Muscle layer of colon (tissue), 2 donors: ENCODE data around the gene CDH24.

Source experiments
- H3K27ac ChIP-seq: one replicate; pipeline ENCODE4 v1.7.0; 2013; ENCODE audit warnings: low read depth, mild to moderate bottlenecking, low read length, moderate library complexity
- H3K27me3 ChIP-seq, 2 donors: one replicate each; pipeline ENCODE4 v1.7.0; 2013; ENCODE audit warnings: low read length in 2 of 2, mild to moderate bottlenecking in 2 of 2; ENCODE audit not compliant: insufficient read depth in 2 of 2, control insufficient read depth in 1 of 2
- H3K36me3 ChIP-seq: one replicate; pipeline ENCODE4 v1.7.0; 2013; ENCODE audit warnings: mild to moderate bottlenecking, low read length; ENCODE audit not compliant: insufficient read depth
- H3K4me1 ChIP-seq: one replicate; pipeline ENCODE4 v1.7.0; 2013; ENCODE audit warnings: mild to moderate bottlenecking, low read length; ENCODE audit not compliant: insufficient read depth
- H3K4me3 ChIP-seq, 2 donors: one replicate each; pipeline ENCODE4 v1.7.0; 2013; ENCODE audit warnings: low read length in 2 of 2, low read depth in 1 of 2, mild to moderate bottlenecking in 1 of 2, moderate library complexity in 1 of 2
- H3K9ac ChIP-seq: one replicate; pipeline ENCODE4 v1.7.0; 2013; ENCODE audit warnings: low read length
- H3K9me3 ChIP-seq: one replicate; pipeline ENCODE4 v1.7.0; 2013; ENCODE audit warnings: mild to moderate bottlenecking, low read length
- donor health status: abdominal sarcoma.
- donor health status: Adenocarcinoma of cecum.

CDH24 gene, protein sequence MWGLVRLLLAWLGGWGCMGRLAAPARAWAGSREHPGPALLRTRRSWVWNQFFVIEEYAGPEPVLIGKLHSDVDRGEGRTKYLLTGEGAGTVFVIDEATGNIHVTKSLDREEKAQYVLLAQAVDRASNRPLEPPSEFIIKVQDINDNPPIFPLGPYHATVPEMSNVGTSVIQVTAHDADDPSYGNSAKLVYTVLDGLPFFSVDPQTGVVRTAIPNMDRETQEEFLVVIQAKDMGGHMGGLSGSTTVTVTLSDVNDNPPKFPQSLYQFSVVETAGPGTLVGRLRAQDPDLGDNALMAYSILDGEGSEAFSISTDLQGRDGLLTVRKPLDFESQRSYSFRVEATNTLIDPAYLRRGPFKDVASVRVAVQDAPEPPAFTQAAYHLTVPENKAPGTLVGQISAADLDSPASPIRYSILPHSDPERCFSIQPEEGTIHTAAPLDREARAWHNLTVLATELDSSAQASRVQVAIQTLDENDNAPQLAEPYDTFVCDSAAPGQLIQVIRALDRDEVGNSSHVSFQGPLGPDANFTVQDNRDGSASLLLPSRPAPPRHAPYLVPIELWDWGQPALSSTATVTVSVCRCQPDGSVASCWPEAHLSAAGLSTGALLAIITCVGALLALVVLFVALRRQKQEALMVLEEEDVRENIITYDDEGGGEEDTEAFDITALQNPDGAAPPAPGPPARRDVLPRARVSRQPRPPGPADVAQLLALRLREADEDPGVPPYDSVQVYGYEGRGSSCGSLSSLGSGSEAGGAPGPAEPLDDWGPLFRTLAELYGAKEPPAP

DNA sequence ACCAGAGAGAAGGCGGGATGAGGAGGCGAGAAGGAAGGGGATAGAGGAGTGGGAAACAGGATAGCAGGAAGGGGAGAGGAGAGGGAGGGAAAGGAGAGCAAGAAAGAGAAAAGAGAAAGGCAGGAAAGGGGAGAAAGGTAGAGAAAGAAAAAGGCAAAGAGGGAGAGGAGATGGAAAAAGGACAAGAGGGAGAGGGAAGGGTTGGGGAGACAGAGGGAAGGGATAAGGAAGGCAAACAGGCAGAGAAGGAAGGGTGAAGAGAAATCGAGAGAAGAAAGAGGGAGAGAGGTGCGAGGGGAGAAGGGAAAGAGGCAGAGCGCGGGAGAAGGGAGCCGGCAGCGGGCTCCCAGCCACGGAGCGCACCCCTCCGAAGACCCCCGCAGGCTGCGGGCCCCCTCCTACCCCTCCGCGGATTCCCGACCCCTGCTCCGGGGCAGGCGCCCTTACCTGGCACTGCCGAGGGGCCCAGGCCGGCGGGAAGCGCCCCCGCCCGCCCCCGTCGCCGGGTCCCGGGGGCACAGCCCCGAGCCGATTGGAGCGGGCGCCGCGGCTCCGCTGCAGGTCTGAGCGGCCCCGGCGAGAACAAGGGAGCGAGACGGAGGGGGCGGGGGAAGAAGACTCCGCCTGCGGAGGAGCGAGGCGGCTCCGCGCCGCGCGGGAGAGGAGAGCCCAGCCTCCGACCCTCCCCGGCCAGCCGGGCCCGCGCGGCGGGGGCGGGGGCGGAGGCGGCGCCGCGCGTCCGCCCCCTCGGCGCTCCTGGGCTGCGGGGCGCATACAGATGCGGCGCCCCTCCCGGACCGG, at the start of gene CDH24:
TSS of gene CDH24 (minus strand) at position 565 of the 801 bp plus-strand sequence. CDS start 1,787 bp downstream, outside the sequence.
- Histone ChIP-seq H3K4me3 (peak within 1 kb of the TSS; percentile 54 to 61), H3K9ac (peak within 1 kb of the TSS; percentile 13), H3K27me3 (no peaks in the 10 kb centered on the region), H3K4me1 (peaks cover 21% of the 10 kb centered on the region), H3K9me3 (no peaks in the 10 kb centered on the region), H3K36me3 (peaks cover 27% of the 10 kb centered on the region), H3K27ac (peak within 1 kb of the TSS; percentile 86)

DNA sequence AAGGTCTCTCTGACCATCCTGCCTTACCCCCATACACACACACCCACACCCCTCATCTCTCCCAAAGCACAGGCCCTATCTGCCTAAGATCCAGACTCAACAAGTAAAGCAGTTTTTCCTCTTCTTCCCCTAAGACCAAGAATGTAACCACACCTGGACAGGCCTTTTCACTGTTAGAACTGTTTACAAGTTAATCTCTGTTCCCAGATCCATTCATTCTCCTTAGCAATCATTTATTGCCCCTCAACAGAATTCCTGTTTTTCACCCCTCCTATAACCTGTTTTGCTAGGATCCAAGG, 49.4 kb upstream of the CDH24 start:
- Histone ChIP-seq H3K27me3 (no peaks in the 10 kb centered on the region), H3K4me1 (no peaks in the 10 kb centered on the region), H3K9ac (no peak overlapping the region), H3K27ac (no peak overlapping the region), H3K9me3 (no peaks in the 10 kb centered on the region), H3K4me3 (no peak overlapping the region), H3K36me3 (no peaks in the 10 kb centered on the region)

DNA sequence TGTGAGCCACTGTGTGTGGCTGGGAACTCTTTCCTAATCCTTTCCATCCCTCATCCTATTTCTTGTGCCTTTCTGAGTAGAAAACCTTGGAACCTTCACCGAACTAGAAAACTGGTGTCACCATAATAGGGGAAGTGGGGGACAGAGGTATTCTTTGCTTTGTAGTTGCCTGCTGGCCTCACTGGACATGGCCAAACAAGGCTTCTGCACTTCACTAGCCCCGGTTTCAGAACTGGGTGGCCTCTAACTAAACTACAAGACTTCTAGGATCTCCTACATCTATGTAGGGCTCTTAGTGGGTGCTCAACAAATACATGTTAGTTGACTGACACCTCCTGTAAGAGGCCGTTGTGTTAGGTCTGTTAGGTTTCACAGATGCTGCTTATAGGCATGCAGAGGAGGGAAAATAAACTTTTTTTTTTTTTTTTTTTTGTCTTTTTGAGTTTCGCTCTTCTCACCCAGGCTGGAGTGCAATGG, 48.1 kb upstream of the CDH24 start:
- Histone ChIP-seq H3K9me3 (no peaks in the 10 kb centered on the region), H3K4me3 (no peak overlapping the region)

DNA sequence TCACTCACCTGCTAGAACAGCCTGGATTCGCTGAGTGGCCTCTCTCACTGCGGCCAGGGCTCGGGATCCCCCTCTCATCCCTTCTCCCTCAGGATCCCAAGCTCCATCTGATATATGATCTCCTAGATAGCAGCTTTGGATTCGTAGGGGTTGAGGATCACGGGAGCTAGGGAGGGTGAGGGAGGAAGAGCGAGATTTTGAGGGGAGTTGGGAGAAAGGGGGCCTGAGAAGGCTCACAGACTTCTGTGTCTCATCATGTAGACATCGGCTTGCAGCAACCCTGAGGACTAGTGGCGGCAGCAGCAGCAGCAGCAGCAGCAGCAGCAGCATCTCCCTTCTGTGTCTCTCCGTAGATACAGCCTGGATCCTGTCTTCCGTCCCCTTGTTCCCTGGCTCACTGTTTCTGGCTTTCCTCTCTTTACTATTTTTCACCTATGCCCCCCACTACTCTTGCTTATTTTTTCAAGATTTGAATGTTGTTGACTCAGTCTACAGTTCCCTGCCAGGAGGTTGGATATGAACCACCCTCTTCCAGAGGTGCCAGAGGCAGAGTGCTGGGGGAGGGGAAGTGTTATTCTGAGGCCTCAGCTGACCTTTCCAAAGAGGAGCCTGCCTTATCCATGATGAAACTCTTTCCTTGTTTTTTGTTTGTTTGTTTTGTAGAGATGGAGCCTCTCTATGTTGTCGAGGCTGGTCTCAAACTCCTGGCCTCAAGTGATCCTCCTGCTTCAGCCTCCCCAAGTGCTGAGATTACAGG, 47.4 kb upstream of the CDH24 start, which contains the start of gene CIROP:
TSS of gene CIROP (minus strand) at position 399 of the 757 bp plus-strand sequence. CDS start at position 330, 69 bp downstream.
- H3K9me3 ChIP-seq = no peaks in the 10 kb centered on the region
- no peak within 1 kb of the TSS for H3K27ac ChIP-seq
- H3K4me3 ChIP-seq = no peak within 1 kb of the TSS
- no peaks in the 10 kb centered on the region for H3K36me3 ChIP-seq
- H3K9ac ChIP-seq = no peak within 1 kb of the TSS
- H3K27me3 ChIP-seq = no peaks in the 10 kb centered on the region
- H3K4me1 ChIP-seq = no peaks in the 10 kb centered on the region

More for the DNA sequence above, 48.1 kb upstream of the CDH24 start:
- Histone ChIP-seq H3K27me3 (no peaks in the 10 kb centered on the region), H3K36me3 (no peaks in the 10 kb centered on the region), H3K27ac (no peak overlapping the region), H3K4me1 (no peaks in the 10 kb centered on the region), H3K9ac (no peak overlapping the region)

DNA sequence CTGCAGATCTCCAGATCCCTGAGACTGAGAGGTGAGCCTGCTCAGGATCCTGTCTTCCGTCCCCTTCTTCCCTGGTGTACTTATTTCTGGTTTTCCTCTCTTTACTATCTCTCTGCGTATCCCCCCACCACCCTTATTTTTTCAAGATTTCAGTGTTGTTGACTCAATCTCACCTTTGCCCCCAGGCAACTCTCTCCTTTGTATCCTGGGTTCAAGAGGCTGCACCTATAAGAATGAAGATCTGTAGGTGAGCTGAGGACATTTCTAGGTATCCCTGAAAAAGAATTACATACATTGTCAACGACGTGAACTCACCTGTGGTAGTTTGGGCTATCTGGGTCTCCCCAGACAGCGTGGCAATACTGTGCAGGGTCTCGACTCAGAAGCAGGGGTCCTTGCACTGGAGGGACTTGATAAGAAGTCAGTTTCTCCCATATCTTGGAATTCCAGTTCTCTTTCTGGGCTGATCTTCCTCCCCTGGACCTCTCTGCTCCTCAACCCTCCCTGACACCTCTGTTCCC, 46.8 kb upstream of the CDH24 start:
- Histone ChIP-seq H3K4me3 (no peak overlapping the region), H3K9ac (no peak overlapping the region), H3K36me3 (peaks cover under 1% of the 10 kb centered on the region), H3K9me3 (no peaks in the 10 kb centered on the region), H3K27ac (no peak overlapping the region), H3K27me3 (no peaks in the 10 kb centered on the region), H3K4me1 (no peaks in the 10 kb centered on the region)

DNA sequence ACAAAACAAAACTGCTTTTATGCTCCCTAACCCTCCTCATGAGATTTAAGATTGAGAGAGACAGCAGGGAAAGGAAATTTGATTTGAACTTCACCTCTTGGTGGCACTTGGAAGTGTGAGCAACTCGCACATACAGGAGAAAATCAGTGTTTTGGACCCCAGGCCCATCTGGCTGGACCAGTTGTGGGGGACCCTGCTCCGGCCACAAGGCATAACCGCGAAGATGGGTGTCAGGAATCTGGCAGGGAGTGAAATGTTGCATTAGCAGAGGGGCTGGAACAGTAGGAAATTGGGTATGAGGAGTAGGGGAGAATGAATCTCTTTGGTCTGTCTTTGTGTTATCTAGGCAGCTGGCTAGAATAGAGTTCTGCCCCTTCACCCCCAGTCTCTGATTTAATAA, 46.3 kb upstream of the CDH24 start:
- H3K9ac ChIP-seq = no peak overlapping the region
- H3K27ac ChIP-seq = no peak overlapping the region
- no peak overlapping the region for H3K4me3 ChIP-seq

DNA sequence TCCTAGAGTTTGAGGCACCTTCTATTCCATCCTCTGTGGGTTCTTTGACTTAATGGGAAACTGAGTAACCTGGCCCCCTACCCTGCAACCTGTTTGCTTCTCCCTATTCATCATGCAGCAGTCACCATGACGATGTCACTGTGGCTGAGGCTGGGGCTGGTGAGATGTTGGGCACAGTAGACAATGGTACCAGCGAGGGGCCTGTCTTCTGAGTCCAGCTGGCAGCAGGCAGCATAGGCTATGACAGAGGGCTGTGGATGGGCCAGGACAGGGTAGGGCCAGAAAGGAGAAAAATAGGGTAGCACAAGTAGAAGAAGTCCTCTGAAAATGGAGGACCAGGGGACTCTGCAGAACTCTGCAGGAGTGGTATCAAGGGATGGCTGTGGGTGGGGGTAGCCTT, 45.5 kb upstream of the CDH24 start:
- no peaks in the 10 kb centered on the region for H3K27me3 ChIP-seq
- H3K9me3 ChIP-seq = no peaks in the 10 kb centered on the region
- no peaks in the 10 kb centered on the region for H3K4me1 ChIP-seq
- H3K4me3 ChIP-seq = no peak overlapping the region
- no peak overlapping the region for H3K27ac ChIP-seq
- no peak overlapping the region for H3K9ac ChIP-seq
- peaks cover 13% of the 10 kb centered on the region for H3K36me3 ChIP-seq

More for the DNA sequence above, 46.3 kb upstream of the CDH24 start:
- Histone ChIP-seq H3K4me1 (no peaks in the 10 kb centered on the region), H3K9me3 (no peaks in the 10 kb centered on the region), H3K27me3 (no peaks in the 10 kb centered on the region), H3K36me3 (peaks cover 6% of the 10 kb centered on the region)

DNA sequence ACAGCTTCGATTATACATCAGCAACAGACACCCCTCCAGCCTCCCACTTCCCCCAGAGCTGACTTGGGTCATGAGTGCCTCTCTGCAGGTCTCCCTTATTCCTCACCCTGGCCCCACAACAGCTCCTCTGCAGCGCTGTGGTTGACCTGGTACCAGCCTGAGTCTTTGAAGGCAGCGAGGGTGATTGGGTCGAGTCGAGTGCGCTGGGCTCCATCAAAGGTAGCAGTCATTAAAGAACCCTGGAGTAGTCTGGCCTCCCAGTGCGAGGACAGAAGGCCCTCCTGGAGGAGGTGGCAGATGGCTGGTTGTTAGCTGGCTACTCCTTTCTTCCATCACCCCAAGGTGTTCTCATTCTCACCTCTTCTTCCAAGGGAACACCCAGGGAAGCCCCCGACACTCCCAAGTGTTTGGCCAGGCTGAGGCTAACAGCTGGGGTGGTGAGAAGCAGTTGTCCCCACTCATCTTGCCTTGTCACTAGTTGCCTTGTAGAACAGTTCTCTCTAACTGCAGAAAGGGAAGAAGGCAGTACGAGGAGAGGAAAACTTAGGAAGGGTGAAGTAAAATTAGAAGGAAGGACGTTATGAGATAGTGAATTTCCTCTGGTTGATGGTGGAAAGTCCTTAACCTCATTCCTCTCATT, 44.8 kb upstream of the CDH24 start:
- peaks cover 20% of the 10 kb centered on the region for H3K36me3 ChIP-seq
- H3K9ac ChIP-seq = no peak overlapping the region
- H3K9me3 ChIP-seq = no peaks in the 10 kb centered on the region
- no peak overlapping the region for H3K27ac ChIP-seq
- H3K4me1 ChIP-seq = peaks cover 5% of the 10 kb centered on the region
- no peaks in the 10 kb centered on the region for H3K27me3 ChIP-seq
- H3K4me3 ChIP-seq = no peak overlapping the region

DNA sequence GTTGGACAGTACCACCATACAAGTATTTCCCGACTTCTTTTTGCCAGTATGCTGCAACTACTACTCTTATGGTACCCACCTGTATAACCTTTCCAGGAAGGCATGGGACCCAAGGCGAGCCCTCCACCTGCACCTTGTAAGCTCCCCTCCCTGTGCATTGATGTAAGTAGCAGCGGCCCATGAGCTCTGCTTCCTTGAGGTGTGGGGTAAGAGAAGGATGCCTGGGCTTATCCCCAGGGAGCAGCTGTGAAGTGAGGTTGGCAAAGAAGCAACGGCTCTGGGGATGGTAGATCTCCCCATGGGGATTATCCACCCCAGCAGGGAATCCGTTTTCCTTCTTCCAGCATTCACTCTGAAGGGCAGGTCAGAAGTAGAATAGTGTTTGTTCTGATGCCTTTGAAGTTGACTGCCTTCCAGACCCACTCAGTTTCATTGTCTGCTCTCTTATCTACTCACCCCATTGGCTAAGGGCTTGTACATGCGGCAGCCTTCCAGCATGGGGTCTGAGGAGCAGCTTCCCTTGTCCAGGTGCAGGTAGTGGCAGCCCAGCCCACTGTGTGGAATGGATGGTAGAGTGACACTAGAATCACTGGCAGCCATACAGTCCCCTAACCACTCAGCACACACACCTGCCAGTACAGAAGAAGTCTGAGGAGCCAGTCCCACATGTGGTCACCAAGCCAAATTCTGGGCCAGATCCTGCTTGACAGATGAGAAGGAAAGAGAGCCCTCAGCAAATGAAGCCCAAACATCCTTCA, 44.1 kb upstream of the CDH24 start:
- Histone ChIP-seq H3K4me3 (no peak overlapping the region), H3K9ac (no peak overlapping the region), H3K27ac (no peak overlapping the region), H3K9me3 (no peaks in the 10 kb centered on the region), H3K4me1 (peaks cover 12% of the 10 kb centered on the region), H3K27me3 (no peaks in the 10 kb centered on the region), H3K36me3 (peaks cover 26% of the 10 kb centered on the region)
